MM.1S (cell line): ENCODE results near the gene MUC22.
"Not testable (repeated sequence)": the region's sequence is repeated elsewhere in the genome, so short reads cannot be mapped to it uniquely, and the experiment has no call there.

Experiments used
- DNase-seq: peaks from one replicate; pipeline ENCODE4 v3.0.0-alpha.2; 2015
- H2AFZ ChIP-seq: fragments of 300-600 bp; sonication (generic); 2 replicates; pipeline ENCODE4 v1.6.0; 2016; ENCODE audit warnings: antibody characterized with exemption, low read length
- H3F3A ChIP-seq: fragments of 300-600 bp; sonication (generic); 2 replicates; pipeline ENCODE4 v1.6.1; 2016; ENCODE audit warnings: mild to moderate bottlenecking, antibody characterized with exemption, low read length, moderate library complexity, mixed read lengths; ENCODE audit not compliant: insufficient read depth
- H3K27ac ChIP-seq: fragments of 300-600 bp; sonication (generic); 2 replicates; pipeline ENCODE4 v1.5.1; 2016; ENCODE audit warnings: mild to moderate bottlenecking, low read length
- H3K27me3 ChIP-seq: fragments of 300-600 bp; sonication (generic); replicated peaks from 2 replicates; pipeline ENCODE4 v1.6.0; 2016; ENCODE audit warnings: low read length; ENCODE audit not compliant: insufficient read depth
- H3K36me3 ChIP-seq: fragments of 300-600 bp; sonication (generic); replicated peaks from 2 replicates; pipeline ENCODE4 v1.6.1; 2016; ENCODE audit warnings: mild to moderate bottlenecking, low read length, mixed read lengths; ENCODE audit not compliant: insufficient read depth
- H3K4me1 ChIP-seq: fragments of 300-600 bp; sonication (generic); 2 replicates; pipeline ENCODE4 v1.6.1; 2016; ENCODE audit warnings: low read length, mixed read lengths
- H3K4me2 ChIP-seq: fragments of 300-600 bp; sonication (generic); 2 replicates; pipeline ENCODE4 v1.6.0; 2016; ENCODE audit warnings: low read depth, low read length
- H3K4me3 ChIP-seq: fragments of 300-600 bp; sonication (generic); 2 replicates; pipeline ENCODE4 v1.5.1; 2016; ENCODE audit warnings: low read length, mixed read lengths
- H3K79me2 ChIP-seq: fragments of 300-600 bp; sonication (generic); 2 replicates; pipeline ENCODE4 v1.6.1; 2016; ENCODE audit warnings: mixed run types, low read length, mixed read lengths
- H3K9ac ChIP-seq: fragments of 300-600 bp; sonication (generic); 2 replicates; pipeline ENCODE4 v1.6.1; 2016; ENCODE audit warnings: low read length, mixed read lengths
- H3K9me2 ChIP-seq: fragments of 300-600 bp; sonication (generic); replicated peaks from 2 replicates; pipeline ENCODE4 v1.6.1; 2016; ENCODE audit warnings: mild to moderate bottlenecking, low read length, mixed read lengths; ENCODE audit not compliant: insufficient read depth
- H3K9me3 ChIP-seq: fragments of 300-600 bp; sonication (generic); replicated peaks from 2 replicates; pipeline ENCODE4 v1.6.1; 2016; ENCODE audit warnings: mild to moderate bottlenecking, low read length, mixed read lengths; ENCODE audit not compliant: insufficient read depth
- H4K20me1 ChIP-seq: fragments of 300-600 bp; sonication (generic); 2 replicates; pipeline ENCODE4 v1.6.1; 2016; ENCODE audit warnings: mild to moderate bottlenecking, low read length, moderate library complexity, mixed read lengths; ENCODE audit not compliant: insufficient read depth
- CTCF ChIP-seq: fragments of 300-600 bp; sonication (generic); IDR thresholded peaks from 2 replicates; pipeline ENCODE4 v1.5.1; 2016; ENCODE audit warnings: antibody characterized with exemption, low read length, mixed read lengths
- EZH2 ChIP-seq: fragments of 300-600 bp; sonication (generic); optimal IDR thresholded peaks from 2 replicates; pipeline ENCODE3; 2017; ENCODE audit warnings: low read depth, mild to moderate bottlenecking, antibody characterized with exemption, low read length, mixed read lengths
- EZH2phosphoT487 ChIP-seq: fragments of 300-600 bp; sonication (generic); IDR thresholded peaks from 2 replicates; pipeline ENCODE4 v1.6.1; 2018; ENCODE audit warnings: antibody characterized with exemption, low read length

MUC22 gene

GRCh38 chr6:30991891-30992290, 18.4 kb upstream of the MUC22 start:
- Histone ChIP-seq H3K4me1 (peaks cover 11% of the 10 kb centered on the region; the same call in 1 of the 2 replicates), H3K27me3 (no peaks in the 10 kb centered on the region; the same call in 1 of the 2 replicates), H3K79me2 (no peaks in the 10 kb centered on the region), H4K20me1 (no peaks in the 10 kb centered on the region), H3K4me3 (no peak overlapping the region), H3K36me3 (no peaks in the 10 kb centered on the region), H3K27ac (no peak overlapping the region), H3F3A (no peaks in the 10 kb centered on the region), H3K9me3 (no peaks in the 10 kb centered on the region), H3K9me2 (no peaks in the 10 kb centered on the region), H2AFZ (no peak overlapping the region), H3K4me2 (no peak overlapping the region), H3K9ac (no peak overlapping the region)
- TF ChIP-seq EZH2 (no peak), EZH2phosphoT487 (no peak), CTCF (no peak)
- DNase-seq = no peak

GRCh38 chr6:30997301-30997700, 13.0 kb upstream of the MUC22 start:
- H3K79me2 ChIP-seq = no peaks in the 10 kb centered on the region
- H2AFZ ChIP-seq = no peak overlapping the region
- TF ChIP-seq CTCF (no peak), EZH2phosphoT487 (no peak), EZH2 (no peak)
- no peaks in the 10 kb centered on the region for H3K9me2 ChIP-seq
- no peaks in the 10 kb centered on the region for H3K27me3 ChIP-seq
- H3F3A ChIP-seq = no peaks in the 10 kb centered on the region
- no peak overlapping the region for H3K9ac ChIP-seq
- H3K4me2 ChIP-seq = no peak overlapping the region
- no peak overlapping the region for H3K4me3 ChIP-seq
- DNase-seq = no peak
- H3K4me1 ChIP-seq = no peaks in the 10 kb centered on the region
- no peaks in the 10 kb centered on the region for H4K20me1 ChIP-seq
- H3K27ac ChIP-seq = no peak overlapping the region
- H3K36me3 ChIP-seq = no peaks in the 10 kb centered on the region
- H3K9me3 ChIP-seq = no peaks in the 10 kb centered on the region

GRCh38 chr6:30998785-30999184, 11.5 kb upstream of the MUC22 start:
- DNase-seq = no peak
- H3K79me2 ChIP-seq = no peaks in the 10 kb centered on the region
- H3K36me3 ChIP-seq = no peaks in the 10 kb centered on the region
- TF ChIP-seq EZH2 = no peak
- TF ChIP-seq EZH2phosphoT487 = no peak
- no peak for TF ChIP-seq CTCF
- H3K4me1 ChIP-seq = no peaks in the 10 kb centered on the region
- H2AFZ ChIP-seq = no peak overlapping the region
- H3K27ac ChIP-seq = no peak overlapping the region
- H3K9me3 ChIP-seq = no peaks in the 10 kb centered on the region
- H3K9me2 ChIP-seq = no peaks in the 10 kb centered on the region
- H4K20me1 ChIP-seq = no peaks in the 10 kb centered on the region
- H3K9ac ChIP-seq = no peak overlapping the region
- no peak overlapping the region for H3K4me3 ChIP-seq
- no peak overlapping the region for H3K4me2 ChIP-seq
- no peaks in the 10 kb centered on the region for H3F3A ChIP-seq
- H3K27me3 ChIP-seq = no peaks in the 10 kb centered on the region

GRCh38 chr6:31000067-31000860, 10.0 kb upstream of the MUC22 start:
- not testable (repeated sequence) for H3K9me2 ChIP-seq, H3K4me1 ChIP-seq, H3K4me2 ChIP-seq, H4K20me1 ChIP-seq, H3K9me3 ChIP-seq, H3K27me3 ChIP-seq, H2AFZ ChIP-seq, H3K4me3 ChIP-seq, H3K36me3 ChIP-seq, H3K27ac ChIP-seq, H3K9ac ChIP-seq, DNase-seq, H3K79me2 ChIP-seq, H3F3A ChIP-seq
